ENCODE results near the gene LDLRAP1. TPM values are rescaled to one million over a fixed set of nuclear protein-coding genes. Genes with fewer than 3 reads are reported as not detected.

Gene LDLRAP1
- total RNA-seq, 1 experiment from 2014 or later, result 13.7 TPM

- peak; percentile 63 for DNase-seq (ENCODE audit: low read depth, low spot score)
- in situ Hi-C loops (cut with HindIII; ENCODE audit: low pct_unique_long_range_greater_than_20kb, low sequenced_read_pairs), result no loop called here
These were observed 22.9 kb upstream of the LDLRAP1 start for GRCh38 chr1:25520446-25521061.

- in situ Hi-C loops (cut with HindIII; ENCODE audit: low pct_unique_long_range_greater_than_20kb, low sequenced_read_pairs), result no loop called here
- no peak for DNase-seq (ENCODE audit: low read depth, low spot score)
These were observed 21.3 kb upstream of the LDLRAP1 start for GRCh38 chr1:25522031-25522655.

GRCh38 chr1:25523542-25523941, 19.9 kb upstream of the LDLRAP1 start:
- in situ Hi-C loops (cut with HindIII; ENCODE audit: low pct_unique_long_range_greater_than_20kb, low sequenced_read_pairs), result no loop called here
- DNase-seq (ENCODE audit: low read depth, low spot score), result peak; percentile 54

GRCh38 chr1:25524568-25525360, 18.6 kb upstream of the LDLRAP1 start:
- DNase-seq (ENCODE audit: low read depth, low spot score), result no peak
- in situ Hi-C loops (cut with HindIII; ENCODE audit: low pct_unique_long_range_greater_than_20kb, low sequenced_read_pairs), result no loop called here

GRCh38 chr1:25525361-25525688, 18.1 kb upstream of the LDLRAP1 start:
- DNase-seq (ENCODE audit: low read depth, low spot score), result no peak
- in situ Hi-C loops (cut with HindIII; ENCODE audit: low pct_unique_long_range_greater_than_20kb, low sequenced_read_pairs), result no loop called here

- in situ Hi-C loops (cut with HindIII; ENCODE audit: low pct_unique_long_range_greater_than_20kb, low sequenced_read_pairs), result no loop called here
These were observed 16.7 kb upstream of the LDLRAP1 start for GRCh38 chr1:25526753-25527152.

GRCh38 chr1:25527226-25527846, 16.1 kb upstream of the LDLRAP1 start:
- no peak for DNase-seq (ENCODE audit: low read depth, low spot score)
- in situ Hi-C loops (cut with HindIII; ENCODE audit: low pct_unique_long_range_greater_than_20kb, low sequenced_read_pairs), result no loop called here

More at GRCh38 chr1:25526753-25527152, 16.7 kb upstream of the LDLRAP1 start:
- DNase-seq (ENCODE audit: low read depth, low spot score), result no peak

GRCh38 chr1:25527946-25528595, 15.3 kb upstream of the LDLRAP1 start:
- in situ Hi-C loops (cut with HindIII; ENCODE audit: low pct_unique_long_range_greater_than_20kb, low sequenced_read_pairs), result no loop called here
- DNase-seq (ENCODE audit: low read depth, low spot score), result no peak

- in situ Hi-C loops (cut with HindIII; ENCODE audit: low pct_unique_long_range_greater_than_20kb, low sequenced_read_pairs), result no loop called here
- DNase-seq (ENCODE audit: low read depth, low spot score), result no peak
These were observed 14.4 kb upstream of the LDLRAP1 start for GRCh38 chr1:25528881-25529517.

- in situ Hi-C loops (cut with HindIII; ENCODE audit: low pct_unique_long_range_greater_than_20kb, low sequenced_read_pairs), result no loop called here
- no peak for DNase-seq (ENCODE audit: low read depth, low spot score)
These were observed 13.8 kb upstream of the LDLRAP1 start for GRCh38 chr1:25529518-25530185.

- DNase-seq (ENCODE audit: low read depth, low spot score), result no peak
These were observed 13.0 kb upstream of the LDLRAP1 start for GRCh38 chr1:25530186-25531081.

GRCh38 chr1:25531082-25531461, 12.3 kb upstream of the LDLRAP1 start:
- in situ Hi-C loops (cut with HindIII; ENCODE audit: low pct_unique_long_range_greater_than_20kb, low sequenced_read_pairs), result no loop called here
- no peak for DNase-seq (ENCODE audit: low read depth, low spot score)

More at GRCh38 chr1:25530186-25531081, 13.0 kb upstream of the LDLRAP1 start:
- in situ Hi-C loops (cut with HindIII; ENCODE audit: low pct_unique_long_range_greater_than_20kb, low sequenced_read_pairs), result no loop called here

- in situ Hi-C loops (cut with HindIII; ENCODE audit: low pct_unique_long_range_greater_than_20kb, low sequenced_read_pairs), result no loop called here
- no peak for DNase-seq (ENCODE audit: low read depth, low spot score)
These were observed 10.4 kb upstream of the LDLRAP1 start for GRCh38 chr1:25532970-25533369.

- no peak for DNase-seq (ENCODE audit: low read depth, low spot score)
These were observed 9.5 kb upstream of the LDLRAP1 start for GRCh38 chr1:25533775-25534409.

GRCh38 chr1:25534410-25534788, 9.0 kb upstream of the LDLRAP1 start:
- no peak for DNase-seq (ENCODE audit: low read depth, low spot score)
- in situ Hi-C loops (cut with HindIII; ENCODE audit: low pct_unique_long_range_greater_than_20kb, low sequenced_read_pairs), result no loop called here

More at GRCh38 chr1:25533775-25534409, 9.5 kb upstream of the LDLRAP1 start:
- in situ Hi-C loops (cut with HindIII; ENCODE audit: low pct_unique_long_range_greater_than_20kb, low sequenced_read_pairs), result no loop called here

- in situ Hi-C loops (cut with HindIII; ENCODE audit: low pct_unique_long_range_greater_than_20kb, low sequenced_read_pairs), result no loop called here
- no peak for DNase-seq (ENCODE audit: low read depth, low spot score)
These were observed 7.3 kb upstream of the LDLRAP1 start for GRCh38 chr1:25536124-25536523.
